GM12873 (cell line): ENCODE measurements around the gene IL31.
A peak's percentile ranks its signal among the peaks of the same experiment; 100 is the strongest.

ENCODE experiments used
- TF ChIP-seq, protein P1 (sequence below): IDR thresholded peaks from 2 replicates; pipeline ENCODE4 v1.5.1; 2012; ENCODE audit warnings: low read depth, mild to moderate bottlenecking, moderate library complexity, low read length, control low read depth; ENCODE audit not compliant: insufficient read depth; ENCODE audit errors: missing control alignments

The IL31 gene

GRCh38 chr12:122124370-122124769 is 49.7 kb downstream of the IL31 start:
- TF ChIP-seq, protein P1, sequence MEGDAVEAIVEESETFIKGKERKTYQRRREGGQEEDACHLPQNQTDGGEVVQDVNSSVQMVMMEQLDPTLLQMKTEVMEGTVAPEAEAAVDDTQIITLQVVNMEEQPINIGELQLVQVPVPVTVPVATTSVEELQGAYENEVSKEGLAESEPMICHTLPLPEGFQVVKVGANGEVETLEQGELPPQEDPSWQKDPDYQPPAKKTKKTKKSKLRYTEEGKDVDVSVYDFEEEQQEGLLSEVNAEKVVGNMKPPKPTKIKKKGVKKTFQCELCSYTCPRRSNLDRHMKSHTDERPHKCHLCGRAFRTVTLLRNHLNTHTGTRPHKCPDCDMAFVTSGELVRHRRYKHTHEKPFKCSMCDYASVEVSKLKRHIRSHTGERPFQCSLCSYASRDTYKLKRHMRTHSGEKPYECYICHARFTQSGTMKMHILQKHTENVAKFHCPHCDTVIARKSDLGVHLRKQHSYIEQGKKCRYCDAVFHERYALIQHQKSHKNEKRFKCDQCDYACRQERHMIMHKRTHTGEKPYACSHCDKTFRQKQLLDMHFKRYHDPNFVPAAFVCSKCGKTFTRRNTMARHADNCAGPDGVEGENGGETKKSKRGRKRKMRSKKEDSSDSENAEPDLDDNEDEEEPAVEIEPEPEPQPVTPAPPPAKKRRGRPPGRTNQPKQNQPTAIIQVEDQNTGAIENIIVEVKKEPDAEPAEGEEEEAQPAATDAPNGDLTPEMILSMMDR, result no peak

DNA sequence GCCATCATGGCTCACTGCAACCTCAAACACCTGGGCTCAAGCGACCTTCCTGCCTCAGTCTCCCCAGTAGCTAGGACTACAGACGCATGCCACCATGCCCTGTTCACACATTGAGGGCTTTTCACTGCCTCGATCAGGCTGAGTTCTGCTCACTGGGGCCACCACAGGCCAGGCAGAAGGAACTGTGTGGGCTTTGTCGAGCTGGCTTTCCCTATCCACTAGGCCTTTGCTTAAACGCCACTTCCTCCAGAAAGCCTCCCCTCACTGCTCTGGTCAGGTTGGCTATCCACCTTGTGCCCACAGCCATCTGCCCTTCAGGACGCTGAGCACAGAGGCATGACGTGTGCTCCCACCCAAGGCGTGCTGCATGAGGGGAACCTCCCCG is 50.3 kb downstream of the IL31 start:
- TF ChIP-seq, protein P1, result no peak

- TF ChIP-seq, protein P1, result peak; percentile 76
These were observed 50.8 kb downstream of the IL31 start for GRCh38 chr12:122123051-122123760.
